ENCODE data around the gene FAM193B.
"Not testable (repeated sequence)": the region's sequence is repeated elsewhere in the genome, so short reads cannot be mapped to it uniquely, and the experiment has no call there.

Gene FAM193B

GRCh38 chr5:177537389-177538361 lies 16.7 kb downstream of the FAM193B start:
- TF ChIP-seq CTCF (IDR thresholded peaks at IDR 0.05; ENCODE audit: low read depth, low read length): no peak
- H3K4me3 ChIP-seq (ENCODE audit: low read depth, low read length): no peak overlapping the region

- TF ChIP-seq CTCF (IDR thresholded peaks at IDR 0.05; ENCODE audit: low read depth, low read length): no peak
Measured at GRCh38 chr5:177536386-177536785, 18.0 kb downstream of the FAM193B start.

GRCh38 chr5:177535125-177535524 lies 19.2 kb downstream of the FAM193B start:
- TF ChIP-seq CTCF (IDR thresholded peaks at IDR 0.05; ENCODE audit: low read depth, low read length): no peak
- H3K4me3 ChIP-seq (ENCODE audit: low read depth, low read length): no peak overlapping the region

More at GRCh38 chr5:177536386-177536785, 18.0 kb downstream of the FAM193B start:
- no peak overlapping the region for H3K4me3 ChIP-seq (ENCODE audit: low read depth, low read length)

DNA sequence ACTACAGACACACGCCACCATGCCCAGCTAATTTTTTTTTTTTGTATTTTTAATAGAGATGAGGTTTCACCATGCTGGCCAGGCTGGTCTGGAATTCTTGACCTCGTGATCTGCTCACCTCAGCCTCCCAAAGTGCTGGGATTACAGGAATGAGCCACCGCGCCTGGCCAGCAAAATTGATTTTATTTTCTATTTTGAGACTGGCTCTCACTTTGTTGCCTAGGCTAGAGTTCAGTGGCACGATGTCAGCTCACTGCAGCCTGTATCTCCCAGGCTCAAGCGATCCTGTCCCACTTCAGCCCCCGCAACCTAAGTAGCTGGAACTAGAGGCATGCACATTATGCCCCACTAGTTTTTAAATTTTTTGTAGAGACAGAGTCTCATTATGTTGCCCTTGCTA lies 19.9 kb downstream of the FAM193B start:
- not testable (repeated sequence) for H3K4me3 ChIP-seq (ENCODE audit: low read depth, low read length)

DNA sequence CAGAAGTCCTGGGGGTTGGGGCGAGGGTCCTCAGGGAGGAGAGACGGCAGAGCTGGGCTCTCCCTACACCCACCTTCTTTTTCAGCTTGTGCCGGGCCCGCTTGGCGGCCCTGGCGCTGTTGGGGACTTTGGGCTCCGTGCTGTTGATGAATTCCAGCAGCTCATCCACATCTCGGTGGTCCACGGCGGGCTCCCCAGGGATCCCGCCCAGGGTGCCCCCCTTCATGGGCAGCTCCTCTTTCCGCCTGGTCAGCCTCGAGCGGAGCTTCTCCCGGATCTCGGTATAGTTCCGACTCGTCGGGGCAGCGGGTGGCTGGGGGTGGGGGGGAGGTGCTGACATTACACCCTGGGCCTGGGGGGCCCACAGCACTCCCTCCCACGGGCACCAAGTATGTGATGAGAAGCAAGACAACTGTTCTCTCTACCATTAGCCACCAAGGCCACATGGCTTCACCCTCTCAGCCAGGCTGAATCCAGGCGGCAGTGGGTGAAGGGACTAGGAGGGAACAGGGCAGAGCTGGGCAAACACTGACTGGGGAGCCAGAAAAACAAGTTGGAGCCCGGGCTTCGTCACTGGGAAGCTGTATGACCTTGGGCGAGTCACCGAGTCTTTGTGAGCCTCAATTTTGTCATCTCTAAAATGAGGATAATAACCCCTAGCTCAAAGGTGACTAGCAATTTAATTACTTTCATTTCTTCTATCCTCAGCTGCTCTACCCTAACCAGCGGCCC lies 23.0 kb downstream of the FAM193B start:
- H3K4me3 ChIP-seq (ENCODE audit: low read depth, low read length): no peak overlapping the region

GRCh38 chr5:177530638-177531037 lies 23.7 kb downstream of the FAM193B start:
- no peak for TF ChIP-seq CTCF (IDR thresholded peaks at IDR 0.05; ENCODE audit: low read depth, low read length)
- no peak overlapping the region for H3K4me3 ChIP-seq (ENCODE audit: low read depth, low read length)

More for the DNA sequence above, 23.0 kb downstream of the FAM193B start:
- TF ChIP-seq CTCF (IDR thresholded peaks at IDR 0.05; ENCODE audit: low read depth, low read length): no peak

GRCh38 chr5:177529247-177530203 lies 24.8 kb downstream of the FAM193B start:
- H3K4me3 ChIP-seq (ENCODE audit: low read depth, low read length): no peak overlapping the region
- no peak for TF ChIP-seq CTCF (IDR thresholded peaks at IDR 0.05; ENCODE audit: low read depth, low read length)
